ENCODE measurements around the gene MYO16.
"Not testable (repeated sequence)": the region's sequence is repeated elsewhere in the genome, so short reads cannot be mapped to it uniquely, and the experiment has no call there.

Gene MYO16

GRCh38 chr13:108911807-108912206, 282.4 kb downstream of the MYO16 start:
- DNase-seq, result no peak

- not testable (repeated sequence) for DNase-seq
These were observed 284.3 kb downstream of the MYO16 start for GRCh38 chr13:108913731-108914130.

- peak; percentile 52 for DNase-seq
These were observed 285.8 kb downstream of the MYO16 start for GRCh38 chr13:108915095-108915633.

GRCh38 chr13:108915634-108916512, 286.5 kb downstream of the MYO16 start:
- DNase-seq, result peak; percentile 70

GRCh38 chr13:108917581-108917980, 288.2 kb downstream of the MYO16 start:
- no peak for DNase-seq

- peak; percentile 48 for DNase-seq
These were observed 289.9 kb downstream of the MYO16 start for GRCh38 chr13:108919036-108919907.

- no peak for DNase-seq
These were observed 290.7 kb downstream of the MYO16 start for GRCh38 chr13:108920137-108920536.

- DNase-seq, result no peak
These were observed 291.8 kb downstream of the MYO16 start for GRCh38 chr13:108921238-108921637.

- no peak for DNase-seq
These were observed 292.7 kb downstream of the MYO16 start for GRCh38 chr13:108922108-108922507.

- no peak for DNase-seq
These were observed 294.1 kb downstream of the MYO16 start for GRCh38 chr13:108923386-108924047.

GRCh38 chr13:108924134-108924533, 294.7 kb downstream of the MYO16 start:
- DNase-seq, result no peak

GRCh38 chr13:108924541-108924940, 295.1 kb downstream of the MYO16 start:
- no peak for DNase-seq

- no peak for DNase-seq
These were observed 295.7 kb downstream of the MYO16 start for GRCh38 chr13:108925070-108925469.

- no peak for DNase-seq
These were observed 297.5 kb downstream of the MYO16 start for GRCh38 chr13:108926862-108927261.

GRCh38 chr13:108927615-108928014, 298.2 kb downstream of the MYO16 start:
- DNase-seq, result no peak

GRCh38 chr13:108929532-108930206, 300.3 kb downstream of the MYO16 start:
- no peak for DNase-seq

- DNase-seq, result no peak
These were observed 302.8 kb downstream of the MYO16 start for GRCh38 chr13:108932196-108932595.

GRCh38 chr13:108933061-108933460, 303.6 kb downstream of the MYO16 start:
- DNase-seq, result no peak

GRCh38 chr13:108938155-108938554, 308.7 kb downstream of the MYO16 start:
- DNase-seq, result no peak

GRCh38 chr13:108940121-108940520, 310.7 kb downstream of the MYO16 start:
- no peak for DNase-seq

GRCh38 chr13:108943842-108944241, 314.4 kb downstream of the MYO16 start:
- DNase-seq, result no peak

GRCh38 chr13:108944760-108945159, 315.3 kb downstream of the MYO16 start:
- DNase-seq, result no peak

Measured in NCI-H2029 treated with DMSO at 0.1 percent for 48 hours (cell line).